HG02623 (cell line): Measurements from ENCODE around the gene AIDA.

ENCODE experiments used
- ATAC-seq: cut with Tn5 transposase; IDR thresholded peaks from one replicate; pipeline ENCODE4 v1.9.1; 2021; ENCODE audit warnings: moderate library complexity; ENCODE audit not compliant: unreplicated experiment

AIDA gene

GRCh38 chr1:222653178-222653827, 59.0 kb downstream of the AIDA start:
- peak; percentile 60 for ATAC-seq

- ATAC-seq = no peak
These were observed 59.6 kb downstream of the AIDA start for GRCh38 chr1:222652676-222653075.

DNA sequence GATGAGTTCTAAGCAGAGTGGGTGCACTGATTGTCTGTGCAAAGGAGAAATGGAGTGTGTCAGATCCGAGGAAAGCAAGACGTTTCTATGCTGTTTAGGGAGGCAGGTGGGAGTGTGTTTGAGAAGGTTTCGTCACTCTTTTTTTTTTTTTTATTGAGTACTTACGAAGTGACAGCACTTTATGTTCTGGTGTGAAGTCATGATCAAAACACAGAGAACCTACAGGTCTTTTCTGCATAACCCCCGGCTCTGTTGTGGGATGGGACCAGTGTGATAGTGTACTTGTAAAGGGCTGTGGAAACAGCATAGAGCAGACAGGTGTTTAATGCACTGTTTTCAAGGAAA, 67.7 kb downstream of the AIDA start:
- peak; percentile 0 for ATAC-seq

- peak; percentile 97 for ATAC-seq
These were observed 68.2 kb downstream of the AIDA start for GRCh38 chr1:222643938-222644635.

DNA sequence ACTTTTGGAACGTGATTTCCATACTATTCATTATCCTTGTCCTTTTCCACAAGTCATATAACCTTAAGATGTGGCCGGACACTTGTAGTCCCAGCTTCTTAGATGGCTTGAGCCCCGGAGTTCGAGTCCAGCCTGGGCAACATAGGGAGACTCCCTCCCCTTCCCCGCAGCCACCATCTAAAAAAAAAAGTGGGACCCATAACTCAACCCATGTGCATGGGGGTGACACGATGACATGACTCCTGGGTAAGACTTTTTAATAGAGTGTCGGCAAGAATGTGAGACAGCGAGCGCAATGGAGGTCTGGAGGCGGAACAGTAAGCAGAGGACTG, 68.7 kb downstream of the AIDA start:
- no peak for ATAC-seq

- ATAC-seq = no peak
These were observed 69.8 kb downstream of the AIDA start for GRCh38 chr1:222642468-222642867.

GRCh38 chr1:222641269-222641948, 70.9 kb downstream of the AIDA start:
- no peak for ATAC-seq

GRCh38 chr1:222634180-222635013, 77.9 kb downstream of the AIDA start:
- ATAC-seq = peak; percentile 74

- no peak for ATAC-seq
These were observed 79.5 kb downstream of the AIDA start for GRCh38 chr1:222632749-222633148.

DNA sequence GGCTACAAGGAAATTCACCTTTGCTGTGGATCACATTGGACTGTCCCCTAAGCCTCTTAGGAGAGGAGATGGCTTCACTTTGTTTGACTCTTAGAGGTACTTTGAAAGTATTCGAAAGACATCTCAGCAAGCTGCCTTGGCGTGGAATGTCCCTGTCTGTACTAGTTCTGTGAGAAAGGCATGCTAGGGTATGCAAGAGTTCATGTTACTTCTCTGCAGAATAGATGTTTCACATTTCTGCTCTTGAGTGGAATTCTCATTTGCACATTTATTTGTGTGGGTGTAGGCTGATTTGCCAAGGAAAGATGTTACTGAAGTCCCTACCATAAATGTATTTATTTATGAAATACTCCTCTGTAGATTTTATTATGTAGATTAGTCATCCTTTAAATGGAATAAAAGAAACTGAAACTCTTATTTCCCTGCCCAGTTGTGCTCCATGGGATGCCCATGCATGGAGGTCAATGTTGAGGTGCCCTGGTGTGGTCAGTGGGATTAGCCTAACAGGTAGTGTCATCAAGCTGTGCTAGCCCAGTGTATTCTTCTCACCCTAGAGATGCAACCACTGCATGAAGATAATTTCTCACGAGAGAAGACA, 80.6 kb downstream of the AIDA start:
- ATAC-seq = no peak

- no peak for ATAC-seq
These were observed 82.3 kb downstream of the AIDA start for GRCh38 chr1:222629921-222630535.

DNA sequence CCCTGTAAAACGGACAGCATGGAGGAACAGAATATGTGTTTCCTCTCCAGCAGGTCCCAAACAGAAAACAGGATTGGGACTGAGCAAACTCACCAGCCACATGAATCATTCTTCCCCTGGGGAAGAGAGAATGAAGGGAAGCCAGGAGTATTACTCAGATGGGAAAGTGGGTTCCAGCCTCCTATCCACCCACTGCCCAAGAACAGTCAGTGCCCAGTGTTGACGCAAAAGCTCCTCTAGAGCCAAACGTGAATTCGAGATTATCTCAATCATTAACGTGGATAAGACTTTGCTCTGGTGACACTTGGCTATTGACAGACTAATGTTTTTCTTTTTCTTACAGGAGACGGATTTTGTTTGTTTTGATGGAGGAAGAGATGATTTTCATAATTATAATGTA, 85.1 kb downstream of the AIDA start:
- no peak for ATAC-seq

DNA sequence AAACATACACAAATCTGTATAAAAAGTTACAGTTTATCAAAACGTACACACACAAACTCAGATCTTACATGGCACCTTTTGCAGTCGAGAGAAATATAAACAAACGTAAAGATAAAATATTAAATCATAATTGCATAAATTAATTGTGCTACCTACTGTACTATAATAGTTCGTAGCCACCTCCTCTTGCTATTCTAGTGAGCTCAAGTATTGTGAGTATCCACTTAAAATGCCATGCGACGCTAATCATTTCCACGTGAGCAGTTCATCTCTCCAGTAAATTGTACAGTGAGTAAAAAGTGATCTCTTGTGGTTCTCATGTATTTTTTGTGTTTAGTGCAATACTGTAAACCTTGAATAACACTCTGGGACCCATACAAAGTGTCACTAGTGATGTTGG, 88.1 kb downstream of the AIDA start:
- ATAC-seq = no peak

GRCh38 chr1:222623458-222623857, 88.8 kb downstream of the AIDA start:
- no peak for ATAC-seq

- no peak for ATAC-seq
These were observed 89.5 kb downstream of the AIDA start for GRCh38 chr1:222622765-222623164.

GRCh38 chr1:222620566-222620965, 91.7 kb downstream of the AIDA start:
- ATAC-seq = peak; percentile 28

DNA sequence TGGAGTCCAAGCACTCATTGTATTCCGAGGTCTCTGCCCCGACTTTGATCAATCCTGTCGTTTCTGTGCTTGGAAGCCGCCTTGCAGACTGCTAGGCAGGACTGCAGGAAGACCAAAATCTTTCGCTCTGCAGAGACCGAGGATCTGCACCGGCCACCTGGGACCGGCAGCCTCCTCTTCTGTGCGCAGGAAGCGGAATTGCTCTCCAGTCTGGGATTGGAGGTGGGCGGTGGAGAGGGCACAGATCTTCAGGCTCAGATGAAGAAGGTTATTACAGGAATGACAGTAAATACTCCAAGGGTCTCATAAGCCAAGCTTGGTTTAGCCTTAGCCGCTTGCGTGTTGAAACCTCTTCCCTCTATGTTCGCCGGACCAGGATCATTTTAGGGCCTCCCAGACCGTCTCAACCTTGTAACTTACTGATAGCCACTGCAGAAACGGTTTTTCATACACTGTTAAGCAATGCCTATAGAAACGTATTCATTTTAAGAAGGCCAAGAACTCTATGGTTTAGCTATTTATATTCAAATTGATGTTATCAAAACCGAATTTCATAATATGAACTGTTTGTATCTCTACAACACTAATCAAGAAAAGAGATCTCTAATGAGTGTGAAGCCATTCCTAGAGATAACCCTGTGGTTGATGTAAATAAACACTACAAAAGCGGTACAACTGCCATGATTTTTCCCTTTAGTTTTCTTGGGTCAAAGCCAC, 93.3 kb downstream of the AIDA start:
- ATAC-seq = no peak
